ENCODE measurements around the gene SPATA2L. TPM values are rescaled to one million over a fixed set of nuclear protein-coding genes. Genes with fewer than 3 reads are reported as not detected.

The SPATA2L gene
- polyA plus RNA-seq, 1 of the 3 experiments (the other 2 are of a cell fraction): 8.6 TPM

DNA sequence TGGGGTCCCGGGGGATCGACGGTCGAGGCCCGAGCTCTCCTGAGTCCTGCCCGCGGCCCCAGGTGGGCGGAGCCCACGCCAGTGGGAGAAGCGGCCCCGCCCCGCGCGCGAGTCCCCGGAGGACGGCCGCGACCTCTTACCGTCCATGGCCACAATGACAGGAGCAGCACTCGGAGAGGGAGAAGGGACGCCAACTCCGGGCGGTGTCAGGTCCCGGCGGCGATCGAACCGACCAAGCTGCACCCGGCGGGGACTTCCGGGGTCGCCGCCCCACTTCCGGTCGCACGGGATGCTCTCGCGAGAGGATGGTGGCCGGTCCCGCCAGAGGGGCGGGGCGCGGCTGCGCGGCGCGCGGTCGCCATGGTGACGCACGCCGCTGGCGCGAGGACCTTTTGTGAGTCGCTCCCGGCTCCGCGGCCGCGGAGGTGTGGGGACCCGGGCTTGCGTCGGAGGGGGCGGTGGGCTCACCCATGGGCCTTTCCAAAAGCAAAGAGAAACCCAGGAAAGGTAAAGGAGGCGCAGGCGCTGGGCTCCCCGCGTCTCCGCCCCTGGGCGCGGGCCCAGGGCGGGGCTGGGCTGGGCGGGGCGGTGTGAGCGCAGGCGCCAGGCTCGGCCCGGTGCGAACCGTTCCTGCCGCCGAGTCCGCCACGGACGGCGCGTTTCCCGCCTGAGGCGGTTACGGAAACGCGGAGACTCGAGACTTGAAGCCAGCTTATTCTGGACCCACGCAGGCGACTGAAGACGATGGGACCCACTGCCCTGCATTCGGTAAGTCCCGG lies 43.9 kb downstream of the SPATA2L start, which contains the start of the genes CHMP1A and SPATA33 (continued):
- TF ChIP-seq, protein P1, sequence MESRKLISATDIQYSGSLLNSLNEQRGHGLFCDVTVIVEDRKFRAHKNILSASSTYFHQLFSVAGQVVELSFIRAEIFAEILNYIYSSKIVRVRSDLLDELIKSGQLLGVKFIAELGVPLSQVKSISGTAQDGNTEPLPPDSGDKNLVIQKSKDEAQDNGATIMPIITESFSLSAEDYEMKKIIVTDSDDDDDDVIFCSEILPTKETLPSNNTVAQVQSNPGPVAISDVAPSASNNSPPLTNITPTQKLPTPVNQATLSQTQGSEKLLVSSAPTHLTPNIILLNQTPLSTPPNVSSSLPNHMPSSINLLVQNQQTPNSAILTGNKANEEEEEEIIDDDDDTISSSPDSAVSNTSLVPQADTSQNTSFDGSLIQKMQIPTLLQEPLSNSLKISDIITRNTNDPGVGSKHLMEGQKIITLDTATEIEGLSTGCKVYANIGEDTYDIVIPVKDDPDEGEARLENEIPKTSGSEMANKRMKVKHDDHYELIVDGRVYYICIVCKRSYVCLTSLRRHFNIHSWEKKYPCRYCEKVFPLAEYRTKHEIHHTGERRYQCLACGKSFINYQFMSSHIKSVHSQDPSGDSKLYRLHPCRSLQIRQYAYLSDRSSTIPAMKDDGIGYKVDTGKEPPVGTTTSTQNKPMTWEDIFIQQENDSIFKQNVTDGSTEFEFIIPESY (IDR thresholded peaks at IDR 0.05; ENCODE audit: borderline replicate concordance, low read depth): peak; percentile 98
- TF ChIP-seq SMC3 (IDR thresholded peaks at IDR 0.05; ENCODE audit: low read depth, low read length) (no peak), RCOR1 (IDR thresholded peaks at IDR 0.05; ENCODE audit: low read length) (no peak)

GRCh38 chr16:89656435-89657121 lies 44.9 kb downstream of the SPATA2L start:
- Histone ChIP-seq H3K9me3 (no peaks in the 10 kb centered on the region), H4K20me1 (ENCODE audit: insufficient read depth) (peaks cover 20% of the 10 kb centered on the region), H3K36me3 (replicated peaks in 1 of 2; ENCODE audit: control insufficient read depth in 1 of 2, insufficient read depth in 2 of 2, low read length in 1 of 2) (peaks cover 16 to 21% of the 10 kb centered on the region in 2 experiments), H3F3A (replicated peaks; ENCODE audit: insufficient read depth) (no peaks in the 10 kb centered on the region), H3K27me3 (ENCODE audit: insufficient read depth) (no peaks in the 10 kb centered on the region), H3K9ac (peak overlapping the region; percentile 83), H3K4me3 (ENCODE audit: low read depth in 2 of 2, low read length in 1 of 2) (peak overlapping the region; percentile 83 to 89), H3K9me2 (no peaks in the 10 kb centered on the region), H3K79me2 (ENCODE audit: insufficient read depth) (peaks cover 81% of the 10 kb centered on the region), H3K4me1 (ENCODE audit: control insufficient read depth in 1 of 2, insufficient read depth in 2 of 2, low read depth in 1 of 2, low read length in 1 of 2) (peaks cover 0 to 18% of the 10 kb centered on the region in 2 experiments; a peak in 1 of 4 replicates), H2AFZ (ENCODE audit: low read depth) (no peak overlapping the region), H3K27ac (ENCODE audit: low read depth in 2 of 2, low read length in 1 of 2) (no peak overlapping the region; a peak in 1 of 4 replicates), H3K4me2 (peak overlapping the region; percentile 87)
- TF ChIP-seq POLR2AphosphoS5 (IDR thresholded peaks at IDR 0.05; ENCODE audit: low read depth, low read length): no peak
- TF ChIP-seq FOSL2 (IDR thresholded peaks at IDR 0.05; ENCODE audit: borderline replicate concordance, low read depth): no peak
- TF ChIP-seq, protein P2, sequence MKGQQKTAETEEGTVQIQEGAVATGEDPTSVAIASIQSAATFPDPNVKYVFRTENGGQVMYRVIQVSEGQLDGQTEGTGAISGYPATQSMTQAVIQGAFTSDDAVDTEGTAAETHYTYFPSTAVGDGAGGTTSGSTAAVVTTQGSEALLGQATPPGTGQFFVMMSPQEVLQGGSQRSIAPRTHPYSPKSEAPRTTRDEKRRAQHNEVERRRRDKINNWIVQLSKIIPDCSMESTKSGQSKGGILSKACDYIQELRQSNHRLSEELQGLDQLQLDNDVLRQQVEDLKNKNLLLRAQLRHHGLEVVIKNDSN (IDR thresholded peaks at IDR 0.05; ENCODE audit: borderline replicate concordance, low read depth): no peak
- TF ChIP-seq FOXJ3 (CRISPR knock-in tag; IDR thresholded peaks at IDR 0.05): no peak
- TF ChIP-seq SMC3 (IDR thresholded peaks at IDR 0.05; ENCODE audit: low read depth, low read length): no peak
- TF ChIP-seq TAF1 (IDR thresholded peaks at IDR 0.05; ENCODE audit: borderline replicate concordance, low read depth, low read length): no peak
- no peak for TF ChIP-seq NRF1 (IDR thresholded peaks at IDR 0.05; ENCODE audit: low read depth, low read length)
- TF ChIP-seq MXI1 (IDR thresholded peaks at IDR 0.05; ENCODE audit: low read depth, low read length): no peak
- no peak for TF ChIP-seq TCF12 (IDR thresholded peaks at IDR 0.05)
- TF ChIP-seq, protein P3, sequence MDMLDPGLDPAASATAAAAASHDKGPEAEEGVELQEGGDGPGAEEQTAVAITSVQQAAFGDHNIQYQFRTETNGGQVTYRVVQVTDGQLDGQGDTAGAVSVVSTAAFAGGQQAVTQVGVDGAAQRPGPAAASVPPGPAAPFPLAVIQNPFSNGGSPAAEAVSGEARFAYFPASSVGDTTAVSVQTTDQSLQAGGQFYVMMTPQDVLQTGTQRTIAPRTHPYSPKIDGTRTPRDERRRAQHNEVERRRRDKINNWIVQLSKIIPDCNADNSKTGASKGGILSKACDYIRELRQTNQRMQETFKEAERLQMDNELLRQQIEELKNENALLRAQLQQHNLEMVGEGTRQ (IDR thresholded peaks at IDR 0.05; ENCODE audit: borderline replicate concordance, low read depth, low read length): no peak
- CTCF ChIA-PET: interaction anchor here (1.4 to 1.5 kb wide), 2 partner anchors 41 to 42 kb away, joined by 3 to 7 read pairs; no protein-coding TSS in a partner anchor
- DNase-seq: no peak
- 13% methylated on average over 31 of the region's 32 CpGs for WGBS (ENCODE audit: low lambda C conversion rate)
- POLR2A ChIA-PET: interaction anchor here (0.8 to 1.2 kb wide), 2 partner anchors 11 to 30 kb away, joined by 3 to 4 read pairs; partner anchors contain the start of gene CDK10

Data from SK-N-SH (cell line).